ENCODE data around the gene LARP4. TPM values are rescaled to one million over a fixed set of nuclear protein-coding genes. Genes with fewer than 3 reads are reported as not detected.
"Not testable (repeated sequence)": the region's sequence is repeated elsewhere in the genome, so short reads cannot be mapped to it uniquely, and the experiment has no call there.

LARP4 gene
- 76.5 TPM for total RNA-seq

DNA sequence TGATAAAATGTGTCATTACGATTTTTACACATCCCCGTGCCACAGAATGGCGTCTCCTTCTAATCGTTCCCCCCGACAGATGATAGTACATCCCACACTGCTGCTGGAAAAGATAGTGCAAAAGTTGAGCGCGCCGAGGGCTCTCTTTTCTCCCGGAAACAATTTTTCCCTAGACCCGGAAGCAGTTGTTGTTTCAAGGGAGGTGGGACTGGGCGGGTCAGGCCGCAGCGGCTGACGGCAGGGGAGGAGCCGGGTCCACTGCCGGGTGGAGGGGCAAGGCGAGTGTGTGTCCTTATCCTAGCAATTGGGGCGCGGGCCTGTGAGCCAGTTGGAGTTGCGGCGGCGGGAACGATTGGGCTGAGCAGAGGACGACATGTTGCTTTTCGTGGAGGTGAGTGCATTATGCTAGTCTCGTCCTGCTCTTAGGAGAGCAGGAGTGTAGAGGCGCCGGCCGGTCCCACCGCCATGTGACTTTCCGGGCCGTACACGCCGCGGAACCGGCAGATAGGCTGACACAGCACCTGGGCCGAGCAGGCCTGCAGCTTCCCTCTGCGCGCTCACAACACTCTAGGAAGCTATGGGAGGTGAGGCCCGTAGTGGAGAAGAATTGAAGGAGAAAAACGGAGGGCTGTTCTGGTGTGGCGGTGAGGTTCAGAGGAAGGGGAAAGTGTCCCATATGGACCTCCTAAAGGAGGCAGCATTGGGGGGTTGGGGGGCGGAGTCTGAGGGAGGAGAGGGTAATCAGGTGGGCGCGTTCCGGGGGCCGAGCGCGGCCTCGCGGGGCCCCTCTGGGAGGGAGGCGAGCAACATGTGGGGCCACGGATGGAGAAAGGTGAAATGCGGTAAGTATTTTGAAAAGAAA lies at the start of gene LARP4:
Gene LARP4, plus strand, starts transcription at position 248 of the 862 bp plus-strand sequence. Its CDS starts 126 bp downstream, at position 374.
- intact Hi-C loops (cut with DNase I) = no loop called here
- ATAC-seq (peak; percentile 99), DNase-seq (ENCODE audit: low spot score) (peak; percentile 92)

DNA sequence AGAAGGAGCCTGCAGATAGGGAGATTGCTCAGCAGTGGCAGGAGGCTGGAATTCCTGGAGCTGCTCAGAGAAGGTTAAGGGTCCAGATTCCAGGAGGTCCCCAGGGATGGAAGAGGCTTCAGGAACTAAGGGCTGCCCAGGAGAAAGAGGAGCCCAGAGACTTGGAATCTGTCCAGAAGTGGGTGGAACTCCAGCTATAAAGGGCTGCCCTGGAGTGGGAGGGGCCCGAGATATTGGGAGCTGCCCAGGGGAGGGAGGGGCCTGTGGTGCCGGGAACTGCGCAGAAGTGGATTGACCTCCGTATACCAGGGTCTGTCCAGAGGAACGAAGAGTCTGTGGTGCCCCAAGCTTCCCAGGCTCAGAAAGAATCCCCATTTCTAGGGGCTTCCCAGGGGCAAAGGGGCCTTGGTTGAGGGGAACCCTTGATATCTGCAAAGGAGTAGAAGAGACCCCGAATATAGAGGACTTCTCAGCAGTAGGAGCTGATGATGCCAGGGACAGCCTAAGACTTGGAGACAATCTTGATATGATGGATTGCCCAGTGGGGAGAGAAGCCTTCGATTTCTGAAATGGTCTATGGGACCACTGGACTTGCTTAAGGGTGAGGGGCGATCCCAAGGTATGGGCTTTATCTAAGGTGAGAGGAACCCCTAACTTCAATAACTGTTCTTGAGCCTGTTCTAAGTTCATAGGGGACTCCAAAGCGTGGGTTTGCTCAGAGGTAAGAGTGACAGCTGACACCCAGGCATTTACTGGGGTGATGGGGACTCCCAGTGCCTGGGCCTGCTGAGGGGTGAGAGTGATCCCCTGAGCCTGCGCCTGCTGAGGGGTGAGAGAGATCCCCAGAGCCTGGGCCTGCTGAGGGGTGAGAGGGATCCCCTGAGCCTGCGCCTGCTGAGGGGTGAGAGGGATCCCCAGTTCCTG lies 49.3 kb upstream of the LARP4 start:
- intact Hi-C loops (cut with DNase I) = no loop called here
- ATAC-seq (peak; percentile 87), DNase-seq (ENCODE audit: low spot score) (peak; percentile 61)

DNA sequence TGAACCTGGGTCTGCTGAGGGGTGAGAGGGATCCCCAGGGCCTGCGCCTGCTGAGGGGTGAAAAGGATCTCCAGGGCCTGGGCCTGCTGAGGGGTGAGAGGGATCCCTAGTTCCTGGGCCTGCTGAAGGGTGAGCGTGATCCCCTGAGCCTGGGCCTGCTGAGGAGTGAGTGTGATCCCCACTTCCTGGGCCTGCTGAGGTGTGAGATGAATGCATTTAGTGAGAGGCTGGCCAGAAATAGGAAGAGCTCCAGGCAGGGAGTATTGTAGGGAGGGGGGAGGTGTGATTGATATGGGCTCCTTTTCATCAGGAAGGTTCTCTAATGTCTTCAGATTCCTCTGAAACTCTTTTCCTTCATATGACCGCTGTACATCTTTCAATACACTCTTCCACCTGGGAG lies 47.3 kb upstream of the LARP4 start:
- no peak for ATAC-seq
- intact Hi-C loops (cut with DNase I) = no loop called here
- no peak for DNase-seq (ENCODE audit: low spot score)

DNA sequence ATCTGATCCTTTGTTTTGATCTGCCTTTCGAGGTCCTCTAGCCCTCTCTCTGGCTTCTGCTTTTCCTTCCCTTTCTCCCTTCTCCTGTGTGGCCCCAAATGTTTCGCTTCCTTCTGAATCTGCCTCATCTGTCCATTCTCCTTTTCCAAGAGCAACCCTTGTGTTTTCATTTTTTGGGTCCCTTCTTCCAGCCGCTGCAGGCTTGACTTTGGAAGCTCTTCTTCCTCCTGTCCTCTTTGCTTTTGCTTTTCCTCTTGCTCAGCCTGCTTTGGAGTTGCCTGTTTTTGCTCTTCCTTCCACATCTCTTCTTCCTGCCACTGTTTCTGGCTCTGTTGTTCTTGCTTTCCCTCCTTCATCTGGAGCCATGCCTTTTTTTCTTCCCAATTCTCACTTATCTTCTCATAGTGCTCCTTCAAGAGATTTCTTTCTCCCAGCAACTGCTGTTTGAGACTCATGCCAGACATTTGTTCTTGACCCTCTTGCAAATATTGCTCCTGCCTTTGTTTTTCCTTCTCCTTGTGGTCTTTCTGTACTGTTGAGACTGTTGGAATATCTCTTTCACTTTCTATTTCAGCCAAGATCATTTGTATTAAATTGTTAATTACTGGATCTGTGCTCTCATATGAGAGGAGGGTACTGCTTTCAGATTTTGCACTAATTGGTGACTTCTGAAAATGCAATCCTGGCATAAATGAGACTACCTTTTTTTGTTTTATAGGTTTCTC lies 46.7 kb upstream of the LARP4 start:
- DNase-seq (ENCODE audit: low spot score) = no peak
- ATAC-seq = peak; percentile 45
- intact Hi-C loops (cut with DNase I) = no loop called here

DNA sequence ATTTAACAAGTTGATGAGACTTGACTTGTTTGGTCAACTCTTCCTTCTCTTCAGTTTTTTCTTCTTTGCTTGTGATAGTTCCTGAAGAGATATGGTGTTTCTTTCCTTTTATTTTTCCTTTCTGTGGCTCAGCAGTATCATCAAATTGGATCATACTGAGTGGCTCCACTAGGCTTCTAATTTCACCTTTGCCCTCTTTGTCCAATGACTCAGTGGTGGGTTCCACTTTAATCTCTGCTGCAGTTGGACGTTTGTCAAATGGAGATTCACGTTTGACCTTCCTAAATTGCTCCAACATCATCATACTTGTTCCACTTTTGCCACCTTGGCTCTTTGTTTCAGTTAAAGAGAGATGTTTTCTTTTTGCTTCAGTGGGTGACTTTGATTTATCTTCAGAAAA lies 45.8 kb upstream of the LARP4 start:
- intact Hi-C loops (cut with DNase I) = no loop called here
- ATAC-seq (no peak), DNase-seq (ENCODE audit: low spot score) (no peak)

DNA sequence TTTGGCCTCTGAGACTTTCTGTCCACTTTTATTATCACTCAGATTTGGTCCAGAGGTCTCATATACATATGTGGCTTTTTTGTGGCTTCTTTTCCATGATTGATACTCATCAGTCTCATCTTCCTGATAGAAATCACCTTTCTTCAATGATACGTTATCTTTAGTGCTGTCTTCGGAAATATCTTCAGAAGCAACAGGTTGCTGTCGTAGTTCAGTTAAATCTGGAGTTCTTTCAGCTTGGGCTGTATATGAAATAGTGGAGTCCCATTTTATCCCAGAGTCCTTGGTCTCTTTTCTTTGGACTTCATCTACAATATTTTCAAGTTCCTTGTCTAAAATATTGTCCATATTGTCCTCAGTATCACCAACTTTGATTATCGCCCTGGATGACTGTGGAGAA lies 45.3 kb upstream of the LARP4 start:
- intact Hi-C loops (cut with DNase I) = no loop called here
- no peak for DNase-seq (ENCODE audit: low spot score)
- no peak for ATAC-seq

DNA sequence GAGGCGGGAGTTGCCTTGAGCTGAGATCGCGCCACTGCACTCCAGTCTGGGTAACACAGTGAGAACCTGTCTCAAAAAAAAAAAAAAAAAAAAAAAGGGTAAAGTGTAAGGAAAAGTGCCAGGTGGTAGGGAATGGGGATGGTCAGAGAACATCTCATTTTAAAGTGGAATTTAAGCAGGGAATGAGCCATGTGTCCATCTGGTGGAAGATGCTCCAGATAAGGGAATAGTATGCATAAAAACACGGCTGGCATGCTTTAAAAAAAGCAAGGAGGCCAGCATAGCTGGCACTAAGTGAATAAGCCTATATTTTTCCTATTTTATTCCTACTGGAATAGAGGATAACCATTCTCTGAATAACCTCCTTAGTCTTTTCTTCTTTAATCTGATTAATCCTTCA lies 38.0 kb upstream of the LARP4 start:
- ATAC-seq (no peak), DNase-seq (ENCODE audit: low spot score) (no peak)
- intact Hi-C loops (cut with DNase I) = no loop called here

DNA sequence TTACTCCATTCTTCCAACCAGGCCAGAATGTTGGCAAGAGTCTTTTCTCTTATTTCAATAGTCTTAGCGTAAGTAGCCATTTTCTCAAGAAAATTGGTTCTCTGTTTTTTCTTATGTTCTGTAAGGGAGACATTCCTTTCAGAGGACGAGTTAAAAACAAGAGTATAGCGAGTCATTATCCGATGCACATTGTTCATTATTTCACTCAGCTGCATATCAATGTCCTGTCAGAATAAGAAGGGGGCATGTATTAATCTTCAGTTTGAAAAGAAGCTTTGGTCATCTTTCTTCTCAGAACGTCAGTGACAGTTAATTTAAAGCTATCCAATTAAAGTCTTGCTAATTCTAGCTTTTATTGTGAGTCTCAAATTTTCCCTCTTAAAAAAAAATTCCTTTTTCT lies 37.5 kb upstream of the LARP4 start:
- intact Hi-C loops (cut with DNase I) = no loop called here
- DNase-seq (ENCODE audit: low spot score) (no peak), ATAC-seq (no peak)

DNA sequence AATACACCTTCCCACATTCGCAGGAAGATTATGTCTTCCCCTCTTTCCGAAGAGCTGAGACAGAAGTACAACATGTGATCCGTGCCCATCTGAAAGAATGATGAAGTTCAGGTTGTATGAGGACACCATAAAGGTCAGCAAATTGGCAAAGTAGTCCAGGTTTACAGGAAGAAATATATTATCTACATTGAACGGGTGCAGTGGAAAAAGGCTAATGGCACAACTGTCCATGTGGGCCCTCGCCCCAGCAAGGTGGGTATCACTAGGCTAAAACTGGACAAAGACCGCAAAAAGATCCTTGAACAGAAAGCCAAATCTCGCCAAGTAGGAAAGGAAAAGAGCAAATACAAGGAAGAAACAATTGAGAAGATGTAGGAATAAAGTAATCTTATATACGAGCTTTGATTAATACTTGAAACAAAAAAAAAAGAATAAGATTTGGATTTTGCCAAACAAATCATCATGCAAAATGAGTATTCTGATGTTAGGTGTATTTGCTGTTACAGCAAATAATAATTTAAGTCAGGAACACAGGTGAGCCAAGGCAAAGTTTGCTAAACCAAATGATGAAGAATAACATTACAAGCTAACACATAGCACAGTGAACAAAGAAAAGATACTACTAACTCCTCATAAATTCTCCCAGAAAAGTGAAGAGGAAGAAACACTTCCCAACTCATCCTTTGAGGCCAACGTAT lies 34.8 kb upstream of the LARP4 start:
- ATAC-seq = no peak
- intact Hi-C loops (cut with DNase I) = no loop called here
- DNase-seq (ENCODE audit: low spot score) = no peak

DNA sequence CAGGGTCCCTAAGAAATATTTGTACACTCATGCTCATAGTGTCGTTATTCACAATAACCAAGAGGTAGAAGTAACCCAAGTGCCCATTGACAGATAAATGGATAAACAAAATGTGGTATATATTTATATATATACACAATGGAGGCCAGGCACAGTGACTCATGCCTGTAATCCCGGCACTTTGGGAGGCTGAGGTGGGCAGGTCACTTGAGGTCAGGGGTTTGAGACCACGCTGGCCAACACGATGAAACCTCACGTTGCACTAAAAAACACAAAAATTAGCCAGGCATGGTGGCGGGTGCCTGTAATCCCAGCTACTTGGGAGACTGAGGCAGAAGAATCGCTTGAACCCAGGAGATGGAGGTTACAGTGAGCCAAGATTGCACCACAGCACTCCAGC lies 30.0 kb upstream of the LARP4 start:
- ATAC-seq; intact Hi-C loops (cut with DNase I); DNase-seq (ENCODE audit: low spot score): not testable (repeated sequence)

DNA sequence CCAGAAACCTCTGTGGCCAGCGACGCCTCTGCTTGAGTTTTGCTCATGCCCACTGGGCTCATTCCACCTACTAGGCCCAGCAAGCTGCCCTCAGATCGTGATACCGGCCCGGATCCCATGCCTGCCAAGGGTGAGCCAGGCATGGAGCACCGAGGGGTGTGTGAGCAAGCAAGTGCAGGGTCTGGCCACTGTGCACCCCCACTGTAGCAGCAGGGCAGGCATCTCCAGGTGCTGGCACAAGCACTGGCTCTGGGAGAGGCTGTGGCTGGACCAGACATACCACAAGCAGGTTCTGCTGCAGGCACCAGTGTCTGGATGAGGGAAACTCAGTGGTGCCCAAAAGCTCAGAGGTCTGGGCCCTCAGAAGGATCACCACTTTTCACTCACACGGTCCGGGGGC lies 24.9 kb upstream of the LARP4 start:
- DNase-seq (ENCODE audit: low spot score) (no peak), ATAC-seq (no peak)
- intact Hi-C loops (cut with DNase I) = no loop called here

DNA sequence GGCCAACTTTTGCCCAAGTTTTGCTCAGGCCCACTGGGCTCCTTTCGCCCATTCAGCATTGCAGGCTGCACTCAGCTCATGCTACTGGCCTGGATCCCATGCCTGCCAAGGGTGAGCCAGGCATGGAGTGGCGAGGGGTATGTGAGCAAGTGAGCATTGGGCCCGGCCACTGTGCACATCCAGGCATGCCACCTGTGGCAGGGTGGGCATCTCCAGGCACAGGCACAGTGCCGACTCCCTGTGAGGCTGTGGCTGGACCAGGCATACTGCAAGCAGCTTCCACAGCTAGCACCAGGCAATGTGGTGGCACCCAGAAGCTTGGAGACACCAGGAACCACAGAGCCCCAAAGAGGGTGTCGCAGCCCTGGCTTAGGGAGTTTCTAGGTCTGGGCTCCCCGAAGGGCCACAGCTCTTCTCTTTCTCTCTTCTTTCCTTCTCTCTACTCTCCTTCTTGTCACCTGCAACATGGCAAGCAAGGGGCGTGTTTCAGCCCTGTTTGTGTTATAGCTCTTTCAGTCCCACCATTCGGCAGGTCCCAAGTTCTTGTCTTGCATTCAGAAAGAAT lies 19.8 kb upstream of the LARP4 start:
- intact Hi-C loops (cut with DNase I) = no loop called here
- ATAC-seq = no peak
- DNase-seq (ENCODE audit: low spot score) = no peak

DNA sequence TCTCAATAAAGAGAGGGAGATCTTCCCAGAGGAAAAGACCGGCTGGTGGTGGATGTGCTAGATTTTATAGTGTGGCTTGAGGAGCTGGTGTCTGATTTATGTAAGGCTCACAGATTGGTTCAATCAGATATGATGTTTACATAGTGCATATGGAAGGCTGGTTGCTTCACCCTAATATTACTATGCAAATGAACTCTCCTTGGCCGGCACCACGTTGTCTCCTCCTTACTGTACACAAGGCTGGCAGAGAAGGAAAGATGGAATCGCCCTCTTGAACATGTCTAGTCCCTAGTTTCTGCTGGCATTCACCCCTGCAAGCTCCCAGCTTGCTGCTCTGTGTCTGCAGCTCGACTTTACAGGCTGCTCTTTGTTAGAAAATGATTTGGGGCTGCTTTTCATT lies 13.2 kb upstream of the LARP4 start:
- ATAC-seq (no peak), DNase-seq (ENCODE audit: low spot score) (no peak)
- intact Hi-C loops (cut with DNase I) = no loop called here

DNA sequence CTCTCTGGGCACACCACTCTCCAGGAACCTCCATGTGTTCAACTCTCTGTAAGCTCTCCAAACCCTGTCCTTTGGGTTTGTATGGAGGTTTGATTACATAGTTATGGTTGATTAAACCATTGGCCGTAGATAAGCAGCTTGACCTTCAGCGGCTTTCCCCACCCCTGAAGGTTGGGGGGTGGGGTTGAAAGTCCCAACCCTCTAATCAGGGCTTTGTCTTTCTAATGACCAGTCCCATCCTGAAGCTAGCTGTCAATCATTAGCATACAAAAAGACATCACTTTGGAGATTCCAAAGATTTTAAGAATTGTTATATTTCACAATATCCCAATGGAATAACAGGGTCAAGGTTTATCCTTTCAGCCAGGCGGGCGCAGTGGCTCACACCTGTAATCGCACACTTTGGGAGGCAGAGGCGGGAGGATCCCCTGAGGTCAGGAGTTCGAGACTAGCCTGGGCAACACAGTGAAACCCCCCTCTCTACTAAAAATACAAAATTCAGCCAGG lies 12.7 kb upstream of the LARP4 start:
- DNase-seq (ENCODE audit: low spot score) (peak; percentile 36), ATAC-seq (no peak)
- intact Hi-C loops (cut with DNase I) = no loop called here

DNA sequence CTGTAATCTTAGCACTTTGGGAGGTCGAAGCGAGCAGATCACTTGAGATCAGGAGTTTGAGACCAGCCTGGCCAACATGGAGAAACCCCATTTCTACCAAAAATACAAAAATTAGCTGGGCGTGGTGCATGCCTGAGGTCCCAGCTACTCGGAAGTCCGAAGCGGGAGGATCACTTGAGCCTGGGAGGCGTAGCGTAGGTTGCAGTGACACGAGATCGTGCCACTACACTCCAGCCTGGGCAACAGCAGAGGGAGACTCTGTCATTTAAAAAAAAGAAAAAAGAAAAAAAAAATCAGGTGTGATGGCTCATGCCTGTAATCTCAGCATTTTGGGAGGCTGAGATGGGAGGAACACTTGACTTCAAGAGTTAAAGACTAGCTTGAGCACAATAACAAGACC lies 11.9 kb upstream of the LARP4 start:
- DNase-seq (ENCODE audit: low spot score); ATAC-seq; intact Hi-C loops (cut with DNase I): not testable (repeated sequence)

DNA sequence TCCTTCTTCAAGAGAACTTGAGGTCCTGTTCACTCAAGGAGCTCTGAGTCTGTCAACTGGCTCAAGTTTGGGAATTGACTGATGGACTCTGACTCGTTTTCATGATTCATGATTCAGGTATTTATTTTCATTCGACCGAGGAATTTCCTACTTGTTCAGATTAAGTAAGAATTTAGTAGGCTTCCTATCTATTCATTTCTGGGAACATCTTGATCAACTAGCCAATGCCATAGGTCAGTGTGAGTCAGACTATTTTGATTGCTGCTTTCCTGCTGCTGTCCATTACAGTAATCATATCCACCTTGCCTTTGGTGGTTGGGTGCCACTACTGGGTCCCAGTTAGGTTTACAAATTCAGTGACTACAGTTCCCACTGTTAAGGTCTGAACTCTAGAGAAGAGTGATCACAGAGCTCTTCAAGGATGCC lies 10.4 kb upstream of the LARP4 start:
- intact Hi-C loops (cut with DNase I) = no loop called here
- ATAC-seq (peak; percentile 71), DNase-seq (ENCODE audit: low spot score) (no peak)

DNA sequence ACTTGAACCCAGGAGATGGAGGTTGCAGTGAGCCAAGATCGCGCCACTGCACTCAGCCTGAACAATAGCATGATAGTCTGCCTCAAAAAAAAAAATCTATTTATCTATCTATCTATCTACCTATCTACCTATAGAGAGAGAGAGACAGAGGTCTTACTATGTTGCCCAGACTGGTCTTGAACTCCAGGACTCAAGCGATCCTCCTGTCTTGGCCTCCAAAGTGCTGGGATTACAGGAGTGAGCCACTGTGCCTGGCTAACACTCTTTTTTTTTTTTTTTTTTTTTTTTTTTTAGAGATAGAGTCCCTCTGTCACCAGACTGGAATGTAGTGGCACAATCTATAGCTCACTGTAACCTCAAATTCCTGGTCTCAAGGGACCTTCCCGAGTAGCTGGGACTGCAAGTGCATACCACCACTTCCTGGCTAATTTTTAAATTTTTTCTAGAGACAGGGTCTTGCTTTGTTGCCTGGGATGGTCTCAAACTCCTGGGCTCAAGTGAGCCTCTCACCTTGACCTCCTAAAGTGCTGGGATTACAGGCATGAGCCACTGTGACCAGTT lies 6.1 kb upstream of the LARP4 start:
- DNase-seq (ENCODE audit: low spot score) = no peak
- intact Hi-C loops (cut with DNase I) = no loop called here
- no peak for ATAC-seq

DNA sequence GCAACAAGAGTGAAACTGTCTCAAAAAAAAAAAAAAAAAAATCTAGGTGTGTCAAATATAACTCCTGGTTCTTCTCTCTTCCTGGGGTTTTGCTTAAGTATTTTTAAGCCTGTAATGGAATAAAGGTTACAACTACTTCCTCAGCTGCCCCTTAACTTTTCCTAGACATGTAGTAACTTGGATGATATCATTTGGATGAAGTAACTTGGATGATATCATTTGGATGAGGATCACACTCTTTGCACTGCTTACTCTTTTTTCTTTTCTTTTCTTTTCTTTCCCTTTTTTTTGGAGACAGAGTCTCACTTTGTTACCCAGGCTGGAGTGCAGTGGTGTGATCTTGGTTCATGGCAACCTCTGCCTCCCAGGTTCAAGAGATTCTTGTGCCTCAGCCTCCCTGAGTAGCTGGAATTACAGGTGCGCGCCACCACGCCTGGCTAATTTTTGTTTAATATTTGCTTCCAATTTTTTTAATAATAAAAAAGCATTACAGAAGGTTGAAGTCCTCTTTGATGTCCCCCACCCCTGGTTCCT lies 3.5 kb upstream of the LARP4 start:
- no peak for DNase-seq (ENCODE audit: low spot score)
- no peak for ATAC-seq
- intact Hi-C loops (cut with DNase I) = no loop called here
